ENCODE data around the gene CARMIL1. TPM values are rescaled to one million over a fixed set of nuclear protein-coding genes. Genes with fewer than 3 reads are reported as not detected.

The CARMIL1 gene
- total and polyA plus RNA-seq, 5 donors from 2014 or later: 0.36 to 3.0 (median 0.49) TPM

DNA sequence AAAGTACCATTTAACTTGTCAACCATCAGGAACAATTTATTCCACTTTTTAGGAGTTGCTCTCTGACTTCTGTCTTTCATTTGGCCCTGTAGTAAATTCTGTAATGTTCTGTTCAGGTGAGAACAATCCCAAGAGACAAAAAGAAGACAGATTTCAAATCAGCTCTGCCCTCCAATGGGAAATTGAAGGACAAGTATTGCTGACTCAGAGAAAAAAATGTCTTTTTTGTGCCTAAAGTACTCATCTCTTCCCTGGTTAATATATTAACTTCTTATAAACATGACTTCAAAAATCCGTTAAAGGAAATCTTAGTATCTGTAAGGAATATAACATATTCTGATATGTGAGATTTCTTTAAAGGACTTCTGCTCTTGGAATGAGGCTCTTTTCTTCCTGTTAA, 334.2 kb downstream of the CARMIL1 start:
- no peaks in the 10 kb centered on the region for H3K27me3 ChIP-seq (ENCODE audit: control insufficient read depth, insufficient read depth, low read length)

DNA sequence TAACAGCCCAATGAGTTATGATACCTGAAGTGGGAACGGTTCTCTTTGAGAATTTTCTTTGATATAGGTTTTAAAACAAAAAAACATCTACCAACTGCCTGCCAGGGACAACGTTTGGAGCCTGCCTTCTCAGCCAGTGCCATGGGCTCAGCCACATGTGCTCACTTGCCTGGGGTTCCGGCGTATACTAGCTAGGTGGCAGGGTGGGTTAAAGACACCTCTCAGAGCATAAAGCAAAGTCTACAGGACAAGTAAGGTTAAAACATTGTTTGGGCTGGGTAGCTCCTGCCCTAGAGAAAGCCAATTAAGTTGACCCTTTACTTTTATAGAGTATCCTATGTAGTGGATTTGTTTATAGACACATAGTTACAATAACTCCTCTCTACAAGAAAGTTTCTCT, 334.9 kb downstream of the CARMIL1 start:
- Mint-ChIP-seq H3K4me3 (peak overlapping the region in 1 of 4 donors; percentile 38), H3K27ac (no peak overlapping the region), H3K27me3 (no peaks in the 10 kb centered on the region), H3K4me1 (no peaks in the 10 kb centered on the region), H3K36me3 (no peaks in the 10 kb centered on the region), H3K9me3 (no peaks in the 10 kb centered on the region)
- no peaks in the 10 kb centered on the region for H3K36me3 ChIP-seq (ENCODE audit: control insufficient read depth, insufficient read depth, low read length)
- no peaks in the 10 kb centered on the region for H3K4me1 ChIP-seq (ENCODE audit: control insufficient read depth, insufficient read depth, low read length, poor library complexity, severe bottlenecking)
- no peak overlapping the region for H3K27ac ChIP-seq (ENCODE audit: insufficient read depth, low read length, poor library complexity, severe bottlenecking)
- no peaks in the 10 kb centered on the region for H3K27me3 ChIP-seq (ENCODE audit: control insufficient read depth, insufficient read depth, low read length)
- H3K4me3 ChIP-seq (ENCODE audit: low read depth, low read length): no peak overlapping the region
- ATAC-seq (ENCODE audit: low read depth in 2 of 2) (no peak), DNase-seq (no peak)
- H3K9me3 ChIP-seq (ENCODE audit: control insufficient read depth in 2 of 2, low read length in 2 of 2): no peaks in the 10 kb centered on the region

More for the DNA sequence above, 334.2 kb downstream of the CARMIL1 start:
- H3K36me3 ChIP-seq (ENCODE audit: control insufficient read depth, insufficient read depth, low read length): no peaks in the 10 kb centered on the region
- Mint-ChIP-seq H3K36me3 (no peaks in the 10 kb centered on the region), H3K4me3 (no peak overlapping the region), H3K4me1 (no peaks in the 10 kb centered on the region), H3K9me3 (no peaks in the 10 kb centered on the region), H3K27me3 (no peaks in the 10 kb centered on the region), H3K27ac (no peak overlapping the region)
- no peak overlapping the region for H3K4me3 ChIP-seq (ENCODE audit: low read depth, low read length)
- no peaks in the 10 kb centered on the region for H3K4me1 ChIP-seq (ENCODE audit: control insufficient read depth, insufficient read depth, low read length, poor library complexity, severe bottlenecking)
- H3K27ac ChIP-seq (ENCODE audit: insufficient read depth, low read length, poor library complexity, severe bottlenecking): no peak overlapping the region
- DNase-seq (no peak), ATAC-seq (ENCODE audit: low read depth in 2 of 2) (no peak)
- H3K9me3 ChIP-seq (ENCODE audit: control insufficient read depth in 2 of 2, low read length in 2 of 2): no peaks in the 10 kb centered on the region

DNA sequence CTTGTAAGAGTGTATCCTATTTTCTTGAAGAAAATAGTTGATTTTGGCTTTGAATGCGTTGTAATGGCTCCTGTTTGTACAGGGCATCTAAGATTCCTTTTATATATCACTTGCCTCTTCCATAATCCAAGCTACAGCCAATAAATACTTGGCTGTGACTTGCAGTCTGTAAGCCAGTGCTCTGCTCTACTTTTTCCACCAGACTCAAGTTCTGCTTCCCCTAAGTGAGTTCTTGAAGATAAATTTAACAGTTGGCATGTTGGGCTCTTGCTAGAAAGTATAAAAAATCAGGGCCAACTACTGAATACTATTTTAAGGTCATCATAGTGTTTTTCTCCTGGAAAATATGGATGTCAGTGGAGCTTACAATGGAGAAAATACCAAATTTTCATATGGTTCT, 336.3 kb downstream of the CARMIL1 start:
- Mint-ChIP-seq H3K4me1 (no peaks in the 10 kb centered on the region), H3K27ac (no peak overlapping the region), H3K4me3 (no peak overlapping the region), H3K9me3 (no peaks in the 10 kb centered on the region), H3K36me3 (no peaks in the 10 kb centered on the region), H3K27me3 (no peaks in the 10 kb centered on the region)
- ATAC-seq (ENCODE audit: low read depth in 2 of 2) (no peak), DNase-seq (no peak)
- Histone ChIP-seq H3K27ac (ENCODE audit: insufficient read depth, low read length, poor library complexity, severe bottlenecking) (no peak overlapping the region), H3K36me3 (ENCODE audit: control insufficient read depth, insufficient read depth, low read length) (no peaks in the 10 kb centered on the region), H3K9me3 (ENCODE audit: control insufficient read depth in 2 of 2, low read length in 2 of 2) (no peaks in the 10 kb centered on the region), H3K27me3 (ENCODE audit: control insufficient read depth, insufficient read depth, low read length) (no peaks in the 10 kb centered on the region), H3K4me1 (ENCODE audit: control insufficient read depth, insufficient read depth, low read length, poor library complexity, severe bottlenecking) (no peaks in the 10 kb centered on the region), H3K4me3 (ENCODE audit: low read depth, low read length) (no peak overlapping the region)

DNA sequence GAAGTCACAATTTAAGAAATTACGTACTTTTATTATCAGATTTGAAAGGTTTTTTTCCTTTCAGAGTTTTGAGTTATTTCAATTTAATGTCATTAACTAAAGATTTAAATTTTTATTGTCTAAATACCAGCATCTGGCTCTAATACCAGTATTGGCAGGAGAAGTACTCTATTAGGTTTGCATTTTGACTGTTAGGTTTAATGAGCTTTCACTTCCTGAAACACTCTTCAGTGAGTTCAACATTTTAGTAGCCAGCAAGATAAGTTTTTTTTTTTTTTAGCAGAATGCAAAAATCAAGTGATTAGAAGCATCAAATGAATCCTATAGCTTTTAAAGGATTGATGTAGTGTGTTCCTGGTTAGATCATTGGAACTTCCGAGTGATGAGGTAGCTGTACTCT, 338.8 kb downstream of the CARMIL1 start:
- Mint-ChIP-seq H3K4me3 (no peak overlapping the region), H3K9me3 (no peaks in the 10 kb centered on the region)
- ATAC-seq (ENCODE audit: low read depth in 2 of 2): no peak

DNA sequence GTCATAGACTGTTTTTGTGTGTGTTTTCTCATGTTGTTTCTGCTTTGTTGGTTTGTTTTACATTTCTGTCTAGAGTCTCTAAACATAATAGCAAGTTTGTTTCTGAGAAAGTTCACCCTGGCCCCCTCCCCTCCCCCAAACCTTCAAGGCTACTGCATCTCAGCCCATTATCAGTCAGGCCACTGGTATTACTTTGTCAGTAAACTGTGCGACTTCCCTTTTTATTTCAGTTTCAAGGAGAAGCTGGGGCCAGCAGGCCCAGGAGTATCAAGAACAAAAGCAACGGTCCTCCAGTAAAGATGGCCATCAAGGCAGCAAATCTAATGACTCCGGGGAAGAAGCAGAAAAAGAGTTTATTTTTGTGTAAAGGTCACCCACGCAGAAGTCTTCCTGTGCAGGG, 340.0 kb downstream of the CARMIL1 start:
- H3K27me3 Mint-ChIP-seq: no peaks in the 10 kb centered on the region
- Histone ChIP-seq H3K27ac (ENCODE audit: insufficient read depth, low read length, poor library complexity, severe bottlenecking) (no peak overlapping the region), H3K36me3 (ENCODE audit: control insufficient read depth, insufficient read depth, low read length) (no peaks in the 10 kb centered on the region), H3K27me3 (ENCODE audit: control insufficient read depth, insufficient read depth, low read length) (no peaks in the 10 kb centered on the region), H3K4me1 (ENCODE audit: control insufficient read depth, insufficient read depth, low read length, poor library complexity, severe bottlenecking) (no peaks in the 10 kb centered on the region), H3K4me3 (ENCODE audit: low read depth, low read length) (no peak overlapping the region), H3K9me3 (ENCODE audit: control insufficient read depth in 2 of 2, low read length in 2 of 2) (no peaks in the 10 kb centered on the region)
- H3K36me3 Mint-ChIP-seq: no peaks in the 10 kb centered on the region
- H3K4me1 Mint-ChIP-seq: no peaks in the 10 kb centered on the region
- ATAC-seq (ENCODE audit: low read depth in 2 of 2): no peak
- H3K27ac Mint-ChIP-seq: no peak overlapping the region
- H3K4me3 Mint-ChIP-seq: no peak overlapping the region
- no peaks in the 10 kb centered on the region for H3K9me3 Mint-ChIP-seq
- DNase-seq: no peak

More for the DNA sequence above, 338.8 kb downstream of the CARMIL1 start:
- no peaks in the 10 kb centered on the region for H3K27me3 ChIP-seq (ENCODE audit: control insufficient read depth, insufficient read depth, low read length)
- Mint-ChIP-seq H3K36me3 (no peaks in the 10 kb centered on the region), H3K27ac (no peak overlapping the region), H3K27me3 (no peaks in the 10 kb centered on the region), H3K4me1 (no peaks in the 10 kb centered on the region)
- DNase-seq: no peak
- no peaks in the 10 kb centered on the region for H3K4me1 ChIP-seq (ENCODE audit: control insufficient read depth, insufficient read depth, low read length, poor library complexity, severe bottlenecking)
- H3K36me3 ChIP-seq (ENCODE audit: control insufficient read depth, insufficient read depth, low read length): no peaks in the 10 kb centered on the region
- H3K9me3 ChIP-seq (ENCODE audit: control insufficient read depth in 2 of 2, low read length in 2 of 2): no peaks in the 10 kb centered on the region
- no peak overlapping the region for H3K27ac ChIP-seq (ENCODE audit: insufficient read depth, low read length, poor library complexity, severe bottlenecking)
- no peak overlapping the region for H3K4me3 ChIP-seq (ENCODE audit: low read depth, low read length)

DNA sequence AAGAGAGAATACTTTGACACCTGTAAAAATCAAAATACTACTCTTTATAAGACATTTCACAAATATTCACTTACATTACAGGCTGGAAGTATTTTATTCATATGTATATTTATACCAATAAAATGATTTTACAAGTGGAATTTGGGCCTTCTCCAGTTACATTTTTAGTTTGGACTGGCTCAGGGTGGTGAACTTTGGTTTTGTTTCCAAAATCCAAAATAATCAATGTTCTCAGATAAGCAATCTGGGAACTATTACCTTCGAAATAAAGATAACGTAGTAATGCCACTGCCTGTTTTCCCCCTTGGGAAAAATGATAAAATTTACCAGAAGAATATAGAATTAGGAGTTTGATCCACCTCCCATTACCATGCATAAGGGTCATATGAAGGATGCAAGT, 341.2 kb downstream of the CARMIL1 start:
- no peaks in the 10 kb centered on the region for H3K9me3 Mint-ChIP-seq
- no peak overlapping the region for H3K27ac Mint-ChIP-seq
- H3K4me1 Mint-ChIP-seq: no peaks in the 10 kb centered on the region
- Histone ChIP-seq H3K4me3 (ENCODE audit: low read depth, low read length) (no peak overlapping the region), H3K27ac (ENCODE audit: insufficient read depth, low read length, poor library complexity, severe bottlenecking) (no peak overlapping the region), H3K9me3 (ENCODE audit: control insufficient read depth in 2 of 2, low read length in 2 of 2) (no peaks in the 10 kb centered on the region), H3K36me3 (ENCODE audit: control insufficient read depth, insufficient read depth, low read length) (no peaks in the 10 kb centered on the region), H3K27me3 (ENCODE audit: control insufficient read depth, insufficient read depth, low read length) (peaks cover 5% of the 10 kb centered on the region), H3K4me1 (ENCODE audit: control insufficient read depth, insufficient read depth, low read length, poor library complexity, severe bottlenecking) (no peaks in the 10 kb centered on the region)
- ATAC-seq (ENCODE audit: low read depth in 2 of 2) (no peak), DNase-seq (no peak)
- H3K36me3 Mint-ChIP-seq: no peaks in the 10 kb centered on the region
- peaks cover 3% of the 10 kb centered on the region for H3K27me3 Mint-ChIP-seq
- no peak overlapping the region for H3K4me3 Mint-ChIP-seq

DNA sequence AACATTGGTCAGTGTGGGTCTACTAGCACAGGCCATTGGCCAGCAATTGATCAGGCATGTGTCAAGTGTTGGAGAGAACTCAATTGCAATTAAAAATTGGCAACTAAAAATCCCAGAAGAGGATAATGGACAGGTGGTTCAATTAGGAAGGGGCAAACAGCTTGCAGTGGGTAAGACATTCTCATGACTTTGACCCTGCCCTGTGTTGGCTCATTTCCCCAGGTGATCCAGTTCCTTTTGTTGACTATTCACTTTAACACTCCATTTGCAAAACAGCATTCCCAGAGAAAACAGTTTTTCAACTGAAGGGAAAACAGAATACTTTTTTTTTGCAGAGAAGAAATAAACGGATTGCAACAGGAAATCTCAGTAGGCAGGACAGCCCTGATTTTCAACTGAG, 343.9 kb downstream of the CARMIL1 start:
- no peak overlapping the region for H3K27ac Mint-ChIP-seq
- no peak for ATAC-seq (ENCODE audit: low read depth in 2 of 2)
- no peaks in the 10 kb centered on the region for H3K36me3 Mint-ChIP-seq
- Histone ChIP-seq H3K9me3 (ENCODE audit: control insufficient read depth in 2 of 2, low read length in 2 of 2) (no peaks in the 10 kb centered on the region), H3K4me1 (ENCODE audit: control insufficient read depth, insufficient read depth, low read length, poor library complexity, severe bottlenecking) (no peaks in the 10 kb centered on the region), H3K27ac (ENCODE audit: insufficient read depth, low read length, poor library complexity, severe bottlenecking) (no peak overlapping the region), H3K4me3 (ENCODE audit: low read depth, low read length) (no peak overlapping the region), H3K36me3 (ENCODE audit: control insufficient read depth, insufficient read depth, low read length) (no peaks in the 10 kb centered on the region), H3K27me3 (ENCODE audit: control insufficient read depth, insufficient read depth, low read length) (peaks cover 9% of the 10 kb centered on the region)
- H3K4me3 Mint-ChIP-seq: no peak overlapping the region
- no peaks in the 10 kb centered on the region for H3K9me3 Mint-ChIP-seq
- DNase-seq: no peak
- peaks cover 9% of the 10 kb centered on the region for H3K27me3 Mint-ChIP-seq
- H3K4me1 Mint-ChIP-seq: no peaks in the 10 kb centered on the region

DNA sequence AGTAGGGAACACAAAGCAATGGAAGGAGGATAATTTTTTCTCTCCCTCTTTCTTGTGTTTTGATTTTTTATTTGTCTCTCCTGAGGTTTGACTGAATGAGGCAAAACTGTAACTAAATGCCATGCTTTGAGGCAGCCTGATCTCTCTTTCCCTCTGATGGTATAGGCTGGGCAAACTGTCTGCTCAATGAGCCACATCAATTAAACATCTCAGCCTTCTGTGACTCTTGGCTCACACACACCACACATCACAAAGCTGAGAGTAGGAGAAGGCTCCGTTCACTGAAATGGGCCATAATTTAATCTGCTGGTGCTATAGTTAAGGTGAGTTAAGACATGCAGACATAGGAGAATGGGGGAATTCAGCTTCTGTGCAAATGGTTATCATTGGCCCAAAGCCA, 344.7 kb downstream of the CARMIL1 start:
- DNase-seq (no peak), ATAC-seq (ENCODE audit: low read depth in 2 of 2) (no peak)
- H3K36me3 ChIP-seq (ENCODE audit: control insufficient read depth, insufficient read depth, low read length): no peaks in the 10 kb centered on the region
- Mint-ChIP-seq H3K27me3 (peaks cover 10% of the 10 kb centered on the region), H3K36me3 (no peaks in the 10 kb centered on the region), H3K4me1 (no peaks in the 10 kb centered on the region), H3K9me3 (no peaks in the 10 kb centered on the region), H3K4me3 (no peak overlapping the region), H3K27ac (no peak overlapping the region)
- H3K27me3 ChIP-seq (ENCODE audit: control insufficient read depth, insufficient read depth, low read length): peaks cover 9% of the 10 kb centered on the region
- H3K4me3 ChIP-seq (ENCODE audit: low read depth, low read length): no peak overlapping the region
- H3K9me3 ChIP-seq (ENCODE audit: control insufficient read depth in 2 of 2, low read length in 2 of 2): no peaks in the 10 kb centered on the region
- H3K27ac ChIP-seq (ENCODE audit: insufficient read depth, low read length, poor library complexity, severe bottlenecking): no peak overlapping the region
- H3K4me1 ChIP-seq (ENCODE audit: control insufficient read depth, insufficient read depth, low read length, poor library complexity, severe bottlenecking): no peaks in the 10 kb centered on the region
